ENCODE data around the gene TOMM5.

- no peak for TF ChIP-seq CTCF (conservative IDR thresholded peaks at IDR 0.05 in 1 of 2, IDR thresholded peaks at IDR 0.05 in 1 of 2; ENCODE audit: low read depth in 1 of 2, low read length in 2 of 2)
- TF ChIP-seq EZH2 (IDR thresholded peaks at IDR 0.05; ENCODE audit: low read length, missing control alignments): no peak
Observed at GRCh38 chr9:37539634-37540033, 52.8 kb downstream of the TOMM5 start.
